HUES48 (cell line): ENCODE measurements around the gene FAM240A.

Experiments used
- H3K27ac ChIP-seq: one replicate; pipeline ENCODE4 v1.7.0; 2013; ENCODE audit warnings: low read depth, low read length, inconsistent platforms
- H3K27me3 ChIP-seq: 2 replicates; pipeline ENCODE4 v1.6.1; 2013; ENCODE audit warnings: mild to moderate bottlenecking, low read length; ENCODE audit not compliant: control insufficient read depth, insufficient read depth
- H3K36me3 ChIP-seq: 2 replicates; pipeline ENCODE4 v1.6.1; 2013; ENCODE audit warnings: low read length; ENCODE audit not compliant: control insufficient read depth, insufficient read depth
- H3K4me1 ChIP-seq: 2 replicates; pipeline ENCODE4 v1.6.1; 2013; ENCODE audit warnings: mild to moderate bottlenecking, low read length; ENCODE audit not compliant: control insufficient read depth, insufficient read depth
- H3K4me3 ChIP-seq: 2 replicates; pipeline ENCODE4 v1.5.1; 2013; ENCODE audit warnings: mild to moderate bottlenecking, low read depth, low read length
- H3K9ac ChIP-seq: 2 replicates; pipeline ENCODE4 v1.6.1; 2013; ENCODE audit warnings: mild to moderate bottlenecking, low read depth, low read length, moderate library complexity
- H3K9me3 ChIP-seq: 2 replicates; pipeline ENCODE4 v1.6.1; 2013; ENCODE audit warnings: low read length; ENCODE audit not compliant: control insufficient read depth, insufficient read depth

The FAM240A gene

GRCh38 chr3:46628901-46629369 is 16.6 kb downstream of the FAM240A start:
- Histone ChIP-seq H3K27ac (no peak overlapping the region), H3K9ac (peak overlapping the region; percentile 38; the same call in 1 of the 2 replicates), H3K4me3 (no peak overlapping the region), H3K36me3 (no peaks in the 10 kb centered on the region), H3K9me3 (no peaks in the 10 kb centered on the region), H3K4me1 (peaks cover 26% of the 10 kb centered on the region), H3K27me3 (no peaks in the 10 kb centered on the region)

- Histone ChIP-seq H3K27me3 (no peaks in the 10 kb centered on the region), H3K27ac (peak overlapping the region; percentile 60), H3K4me3 (peak overlapping the region; percentile 43; the same call in 1 of the 2 replicates), H3K9me3 (no peaks in the 10 kb centered on the region), H3K36me3 (no peaks in the 10 kb centered on the region), H3K4me1 (peaks cover 25% of the 10 kb centered on the region), H3K9ac (peak overlapping the region; percentile 38)
Measured at GRCh38 chr3:46629551-46630517, 17.5 kb downstream of the FAM240A start.

- Histone ChIP-seq H3K4me3 (no peak overlapping the region), H3K9ac (no peak overlapping the region), H3K27me3 (no peaks in the 10 kb centered on the region), H3K27ac (no peak overlapping the region), H3K9me3 (no peaks in the 10 kb centered on the region), H3K4me1 (peaks cover 20% of the 10 kb centered on the region), H3K36me3 (no peaks in the 10 kb centered on the region)
Measured at GRCh38 chr3:46632792-46633191, 20.5 kb downstream of the FAM240A start.

GRCh38 chr3:46634856-46635255 is 22.5 kb downstream of the FAM240A start:
- no peaks in the 10 kb centered on the region for H3K36me3 ChIP-seq
- H3K4me1 ChIP-seq = peaks cover 4% of the 10 kb centered on the region; the same call in 1 of the 2 replicates
- no peaks in the 10 kb centered on the region for H3K9me3 ChIP-seq
- H3K27ac ChIP-seq = no peak overlapping the region
- H3K9ac ChIP-seq = no peak overlapping the region
- no peaks in the 10 kb centered on the region for H3K27me3 ChIP-seq
- no peak overlapping the region for H3K4me3 ChIP-seq

- Histone ChIP-seq H3K9ac (no peak overlapping the region), H3K4me1 (no peaks in the 10 kb centered on the region), H3K4me3 (no peak overlapping the region), H3K27ac (no peak overlapping the region), H3K27me3 (no peaks in the 10 kb centered on the region), H3K36me3 (no peaks in the 10 kb centered on the region), H3K9me3 (no peaks in the 10 kb centered on the region)
Measured at GRCh38 chr3:46639221-46639620, 26.9 kb downstream of the FAM240A start.

GRCh38 chr3:46640927-46641326 is 28.6 kb downstream of the FAM240A start:
- H3K9ac ChIP-seq = no peak overlapping the region
- no peak overlapping the region for H3K4me3 ChIP-seq
- no peaks in the 10 kb centered on the region for H3K4me1 ChIP-seq
- H3K36me3 ChIP-seq = no peaks in the 10 kb centered on the region
- H3K27ac ChIP-seq = no peak overlapping the region
- H3K9me3 ChIP-seq = no peaks in the 10 kb centered on the region
- no peaks in the 10 kb centered on the region for H3K27me3 ChIP-seq

- Histone ChIP-seq H3K9me3 (no peaks in the 10 kb centered on the region), H3K4me3 (no peak overlapping the region), H3K27me3 (no peaks in the 10 kb centered on the region), H3K9ac (no peak overlapping the region), H3K27ac (no peak overlapping the region), H3K36me3 (no peaks in the 10 kb centered on the region), H3K4me1 (no peaks in the 10 kb centered on the region)
Measured at GRCh38 chr3:46642971-46643370, 30.6 kb downstream of the FAM240A start.

- Histone ChIP-seq H3K4me3 (no peak overlapping the region), H3K9me3 (no peaks in the 10 kb centered on the region), H3K27me3 (no peaks in the 10 kb centered on the region), H3K9ac (no peak overlapping the region), H3K4me1 (no peaks in the 10 kb centered on the region), H3K36me3 (no peaks in the 10 kb centered on the region), H3K27ac (no peak overlapping the region)
Measured at GRCh38 chr3:46643701-46644100, 31.4 kb downstream of the FAM240A start.

- Histone ChIP-seq H3K36me3 (no peaks in the 10 kb centered on the region), H3K9ac (no peak overlapping the region), H3K27ac (no peak overlapping the region), H3K9me3 (0 out of 2 replicates have a peak, but pooled peaks cover under 1% of the 10 kb centered on the region), H3K4me1 (no peaks in the 10 kb centered on the region), H3K27me3 (no peaks in the 10 kb centered on the region), H3K4me3 (no peak overlapping the region)
Measured at GRCh38 chr3:46646700-46647099, 34.4 kb downstream of the FAM240A start.

- no peaks in the 10 kb centered on the region for H3K4me1 ChIP-seq
- peaks cover 6% of the 10 kb centered on the region; the same call in 1 of the 2 replicates for H3K9me3 ChIP-seq
- H3K27ac ChIP-seq = no peak overlapping the region
- H3K4me3 ChIP-seq = no peak overlapping the region
- no peaks in the 10 kb centered on the region for H3K36me3 ChIP-seq
- no peaks in the 10 kb centered on the region for H3K27me3 ChIP-seq
- no peak overlapping the region for H3K9ac ChIP-seq
Measured at GRCh38 chr3:46648096-46648495, 35.8 kb downstream of the FAM240A start.

- H3K27ac ChIP-seq = no peak overlapping the region
- no peaks in the 10 kb centered on the region for H3K36me3 ChIP-seq
- H3K4me3 ChIP-seq = no peak overlapping the region
- H3K9ac ChIP-seq = no peak overlapping the region
- peaks cover 6% of the 10 kb centered on the region; the same call in 1 of the 2 replicates for H3K9me3 ChIP-seq
- no peaks in the 10 kb centered on the region for H3K27me3 ChIP-seq
- H3K4me1 ChIP-seq = peaks cover 5% of the 10 kb centered on the region; the same call in 1 of the 2 replicates
Measured at GRCh38 chr3:46649436-46649835, 37.1 kb downstream of the FAM240A start.
